Activated CD4-positive, alpha-beta T cell treated with anti-CD3 and anti-CD28 coated beads for 24 hours (primary cell): ENCODE results near the gene OLIG2.
A peak's percentile ranks its signal among the peaks of the same experiment; 100 is the strongest.

ENCODE experiments used
- DNase-seq, 2 donors: peaks; one replicate each; pipeline ENCODE4 v3.0.0-alpha.2; 2020; ENCODE audit warnings: low read depth in 2 of 2

Gene OLIG2

GRCh38 chr21:33064623-33065390, 39.1 kb downstream of the OLIG2 start:
- DNase-seq, result no peak

- no peak for DNase-seq
Measured at GRCh38 chr21:33067043-33067442, 41.3 kb downstream of the OLIG2 start.

GRCh38 chr21:33067457-33067856, 41.7 kb downstream of the OLIG2 start:
- DNase-seq, result no peak

- no peak for DNase-seq
Measured at GRCh38 chr21:33069243-33069642, 43.5 kb downstream of the OLIG2 start.

- no peak for DNase-seq
Measured at GRCh38 chr21:33069645-33069993, 43.9 kb downstream of the OLIG2 start.

- peak; percentile 18 to 43 for DNase-seq
Measured at GRCh38 chr21:33069994-33070743, 44.4 kb downstream of the OLIG2 start, which contains the start of gene OLIG1. OLIG1 (plus strand) TSS chr21:33070141; CDS start chr21:33070247, 106 bp downstream.

GRCh38 chr21:33070744-33070997, 44.9 kb downstream of the OLIG2 start:
- DNase-seq, result no peak

GRCh38 chr21:33070998-33071769, 45.4 kb downstream of the OLIG2 start:
- DNase-seq, result no peak

GRCh38 chr21:33071770-33072306, 46.1 kb downstream of the OLIG2 start:
- no peak for DNase-seq

GRCh38 chr21:33073636-33074035, 47.9 kb downstream of the OLIG2 start:
- DNase-seq, result no peak

- DNase-seq, result no peak
Measured at GRCh38 chr21:33075128-33075527, 49.4 kb downstream of the OLIG2 start.

GRCh38 chr21:33075596-33076195, 50.0 kb downstream of the OLIG2 start:
- DNase-seq, result no peak

GRCh38 chr21:33076600-33077329, 51.0 kb downstream of the OLIG2 start:
- no peak for DNase-seq
